ENCODE measurements around the gene SLCO3A1.

SLCO3A1 gene

DNA sequence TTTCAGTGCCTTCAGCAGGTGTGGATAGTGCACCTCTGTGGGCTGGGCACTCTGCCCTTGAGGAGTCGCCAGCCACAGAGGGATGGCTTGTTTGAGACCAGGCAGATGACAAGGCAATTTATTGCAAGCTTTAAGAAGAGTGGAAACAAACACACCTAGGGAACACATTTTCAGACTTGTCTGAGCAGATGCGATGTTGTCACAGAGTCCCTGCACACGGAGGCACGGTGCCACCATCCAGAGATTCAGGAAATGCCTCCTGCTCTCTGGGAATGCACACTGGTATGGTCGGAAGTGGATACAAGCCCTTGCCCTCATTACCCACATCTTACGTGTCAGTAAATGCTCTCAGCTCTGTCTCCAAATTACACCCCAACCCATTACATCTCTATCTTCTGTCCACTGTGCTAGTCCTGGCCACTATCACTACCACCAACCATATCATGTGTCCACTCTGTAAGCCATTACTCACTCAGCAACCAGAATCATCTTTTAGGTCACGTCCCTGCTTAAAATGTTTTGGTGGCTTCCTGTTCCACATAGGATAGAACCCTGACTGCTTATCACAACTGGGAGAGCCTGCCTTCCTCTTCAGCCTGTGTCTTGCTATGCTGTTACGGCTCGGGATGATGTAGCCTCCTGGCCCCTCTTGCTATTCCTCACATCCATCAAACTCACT is 196.9 kb downstream of the SLCO3A1 start:
- Histone ChIP-seq H3K79me2 (peaks cover 9% of the 10 kb centered on the region), H3K4me1 (peaks cover 13% of the 10 kb centered on the region), H3K9me3 (ENCODE audit: control insufficient read depth, low read length) (no peaks in the 10 kb centered on the region), H3K27ac (no peak overlapping the region), H2AFZ (no peak overlapping the region), H3K9ac (no peak overlapping the region), H3K4me3 (ENCODE audit: low read depth, low read length) (no peak overlapping the region), H3K4me2 (ENCODE audit: low read length) (no peak overlapping the region), H3K27me3 (ENCODE audit: control insufficient read depth, insufficient read depth, low read length) (no peaks in the 10 kb centered on the region), H3K36me3 (ENCODE audit: control insufficient read depth, insufficient read depth, low read length) (no peaks in the 10 kb centered on the region)
- TF ChIP-seq, protein P1, sequence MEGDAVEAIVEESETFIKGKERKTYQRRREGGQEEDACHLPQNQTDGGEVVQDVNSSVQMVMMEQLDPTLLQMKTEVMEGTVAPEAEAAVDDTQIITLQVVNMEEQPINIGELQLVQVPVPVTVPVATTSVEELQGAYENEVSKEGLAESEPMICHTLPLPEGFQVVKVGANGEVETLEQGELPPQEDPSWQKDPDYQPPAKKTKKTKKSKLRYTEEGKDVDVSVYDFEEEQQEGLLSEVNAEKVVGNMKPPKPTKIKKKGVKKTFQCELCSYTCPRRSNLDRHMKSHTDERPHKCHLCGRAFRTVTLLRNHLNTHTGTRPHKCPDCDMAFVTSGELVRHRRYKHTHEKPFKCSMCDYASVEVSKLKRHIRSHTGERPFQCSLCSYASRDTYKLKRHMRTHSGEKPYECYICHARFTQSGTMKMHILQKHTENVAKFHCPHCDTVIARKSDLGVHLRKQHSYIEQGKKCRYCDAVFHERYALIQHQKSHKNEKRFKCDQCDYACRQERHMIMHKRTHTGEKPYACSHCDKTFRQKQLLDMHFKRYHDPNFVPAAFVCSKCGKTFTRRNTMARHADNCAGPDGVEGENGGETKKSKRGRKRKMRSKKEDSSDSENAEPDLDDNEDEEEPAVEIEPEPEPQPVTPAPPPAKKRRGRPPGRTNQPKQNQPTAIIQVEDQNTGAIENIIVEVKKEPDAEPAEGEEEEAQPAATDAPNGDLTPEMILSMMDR (IDR thresholded peaks at IDR 0.05), result no peak

GRCh38 chr15:92051716-92052115 is 198.2 kb downstream of the SLCO3A1 start:
- Histone ChIP-seq H3K27ac (no peak overlapping the region), H3K36me3 (ENCODE audit: control insufficient read depth, insufficient read depth, low read length) (no peaks in the 10 kb centered on the region), H3K4me3 (ENCODE audit: low read depth, low read length) (no peak overlapping the region), H3K4me1 (peaks cover 13% of the 10 kb centered on the region), H3K4me2 (ENCODE audit: low read length) (no peak overlapping the region), H3K79me2 (peaks cover 9% of the 10 kb centered on the region), H3K27me3 (ENCODE audit: control insufficient read depth, insufficient read depth, low read length) (no peaks in the 10 kb centered on the region), H2AFZ (no peak overlapping the region), H3K9me3 (ENCODE audit: control insufficient read depth, low read length) (no peaks in the 10 kb centered on the region), H3K9ac (no peak overlapping the region)
- TF ChIP-seq, protein P1 (IDR thresholded peaks at IDR 0.05), result no peak

DNA sequence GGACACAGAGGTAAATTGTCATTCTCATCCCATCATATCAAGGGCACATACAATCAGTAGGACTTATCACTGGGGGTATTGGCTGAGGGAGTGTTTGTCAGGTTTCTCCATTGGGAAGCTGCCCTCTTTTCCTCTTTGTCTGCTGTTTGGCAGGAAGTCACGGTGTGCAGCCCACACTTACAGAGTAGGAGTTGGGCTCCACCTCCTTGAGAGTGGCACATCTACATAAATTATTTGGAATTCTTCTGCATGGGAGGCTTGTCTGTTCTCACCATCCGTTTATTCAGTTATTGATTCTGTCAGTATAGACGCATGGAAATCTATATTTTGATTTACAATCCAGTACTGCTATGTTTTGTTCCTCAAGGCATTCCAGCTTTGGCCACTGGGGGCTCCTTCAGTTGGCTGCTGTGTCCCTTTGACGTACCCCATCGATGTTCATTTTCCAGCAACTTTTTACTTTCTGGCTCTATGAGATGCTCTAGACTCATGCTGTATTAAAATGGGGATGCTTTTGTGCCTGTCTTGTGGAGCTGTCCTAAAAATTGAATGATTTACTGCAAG is 200.3 kb downstream of the SLCO3A1 start:
- no peaks in the 10 kb centered on the region for H3K36me3 ChIP-seq (ENCODE audit: control insufficient read depth, insufficient read depth, low read length)
- H3K27ac ChIP-seq, result no peak overlapping the region
- no peak overlapping the region for H3K9ac ChIP-seq
- TF ChIP-seq, protein P1 (IDR thresholded peaks at IDR 0.05), result no peak
- peaks cover 15% of the 10 kb centered on the region for H3K4me1 ChIP-seq
- H3K4me2 ChIP-seq (ENCODE audit: low read length), result no peak overlapping the region
- H3K27me3 ChIP-seq (ENCODE audit: control insufficient read depth, insufficient read depth, low read length), result no peaks in the 10 kb centered on the region
- peaks cover 14% of the 10 kb centered on the region for H3K79me2 ChIP-seq
- no peaks in the 10 kb centered on the region for H3K9me3 ChIP-seq (ENCODE audit: control insufficient read depth, low read length)
- H3K4me3 ChIP-seq (ENCODE audit: low read depth, low read length), result no peak overlapping the region
- no peak overlapping the region for H2AFZ ChIP-seq

GRCh38 chr15:92056875-92057274 is 203.4 kb downstream of the SLCO3A1 start:
- no peak overlapping the region for H3K27ac ChIP-seq
- H3K4me1 ChIP-seq, result peaks cover 2% of the 10 kb centered on the region
- H3K9me3 ChIP-seq (ENCODE audit: control insufficient read depth, low read length), result no peaks in the 10 kb centered on the region
- no peak overlapping the region for H2AFZ ChIP-seq
- no peaks in the 10 kb centered on the region for H3K36me3 ChIP-seq (ENCODE audit: control insufficient read depth, insufficient read depth, low read length)
- no peak overlapping the region for H3K9ac ChIP-seq
- H3K27me3 ChIP-seq (ENCODE audit: control insufficient read depth, insufficient read depth, low read length), result no peaks in the 10 kb centered on the region
- TF ChIP-seq, protein P1 (IDR thresholded peaks at IDR 0.05), result no peak
- H3K4me3 ChIP-seq (ENCODE audit: low read depth, low read length), result no peak overlapping the region
- H3K79me2 ChIP-seq, result peaks cover 10% of the 10 kb centered on the region
- H3K4me2 ChIP-seq (ENCODE audit: low read length), result no peak overlapping the region
